NT2/D1 (cell line): ENCODE data around the gene ADARB2.

Experiments
- YY1 ChIP-seq: IDR thresholded peaks from 2 replicates; pipeline ENCODE4 v1.6.1; 2011; ENCODE audit not compliant: insufficient read length, insufficient read depth
- ZNF274 ChIP-seq: IDR thresholded peaks from 2 replicates; pipeline ENCODE4 v1.6.1; 2011; ENCODE audit warnings: mild to moderate bottlenecking, low read depth, low read length

DNA sequence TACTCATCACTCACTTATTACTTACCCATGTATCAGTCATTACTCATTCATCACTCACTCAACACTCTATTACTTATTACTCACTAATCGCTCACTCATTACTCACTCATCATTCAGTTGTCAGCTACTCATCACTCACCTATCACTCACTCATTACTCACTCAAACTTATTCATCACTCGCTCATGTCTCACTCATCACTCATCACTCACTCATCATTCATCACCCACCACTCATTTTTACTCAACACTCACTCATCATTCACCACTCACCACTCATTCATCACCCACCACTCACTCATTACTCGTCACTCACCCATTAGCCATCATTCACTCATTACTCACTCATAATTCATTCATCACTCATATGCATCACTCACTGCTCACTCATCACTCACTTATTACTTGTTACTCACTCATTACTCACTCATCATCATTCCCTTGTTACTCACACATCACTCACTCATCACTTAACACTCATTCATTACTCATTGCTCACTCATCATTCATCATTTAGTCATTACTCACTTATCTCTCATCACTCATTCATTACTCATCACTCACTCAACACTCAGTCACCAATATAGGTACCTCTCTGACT, 237.9 kb downstream of the ADARB2 start:
- TF ChIP-seq ZNF274 (no peak), YY1 (no peak)
